GM06990 (cell line): Measurements from ENCODE around the gene AURKB.
"Not testable (repeated sequence)": the region's sequence is repeated elsewhere in the genome, so short reads cannot be mapped to it uniquely, and the experiment has no call there.

Experiments used
- DNase-seq: peaks from one replicate; pipeline ENCODE4 v3.0.0-alpha.2; 2011; ENCODE audit not compliant: insufficient read length; ENCODE audit errors: extremely low read depth
- H3K27me3 ChIP-seq: replicated peaks from 2 replicates; pipeline ENCODE4 v1.6.0; 2011; ENCODE audit warnings: low read length; ENCODE audit not compliant: control insufficient read depth, insufficient read depth
- H3K36me3 ChIP-seq: 2 replicates; pipeline ENCODE4 v1.5.1; 2011; ENCODE audit warnings: low read length; ENCODE audit not compliant: control insufficient read depth, insufficient read depth
- H3K4me3 ChIP-seq: replicated peaks from 2 replicates; pipeline ENCODE4 v1.5.1; 2011; ENCODE audit warnings: low read depth, mild to moderate bottlenecking, control low read depth, low read length
- TF ChIP-seq, protein P1 (sequence below): IDR thresholded peaks from 2 replicates; pipeline ENCODE4 v1.5.1; 2011; ENCODE audit warnings: low read length, control low read depth, mild to moderate bottlenecking, inconsistent platforms; ENCODE audit not compliant: insufficient read depth, poor library complexity, severe bottlenecking

AURKB gene

DNA sequence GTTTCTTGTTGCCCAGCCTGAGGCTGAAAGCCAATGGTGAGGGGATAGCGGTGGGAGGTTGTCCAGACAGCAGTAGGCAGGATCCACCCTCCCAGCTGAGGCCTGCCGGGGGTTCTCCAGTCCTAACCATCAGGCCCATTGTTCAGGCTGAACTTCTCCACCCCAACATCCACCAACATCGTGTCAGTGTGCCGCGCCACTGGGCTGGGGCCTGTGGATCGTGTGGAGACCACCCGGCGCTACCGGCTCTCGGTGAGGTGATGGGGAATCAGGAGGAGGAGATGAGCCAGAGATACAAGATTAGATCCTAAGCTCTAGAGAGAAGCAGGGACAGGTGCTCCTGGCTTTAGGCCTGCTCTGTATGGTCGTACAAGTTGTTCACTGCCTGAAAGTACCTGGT lies 44.5 kb upstream of the AURKB start:
- H3K36me3 ChIP-seq: peaks cover 25% of the 10 kb centered on the region
- no peak for DNase-seq
- TF ChIP-seq, protein P1, sequence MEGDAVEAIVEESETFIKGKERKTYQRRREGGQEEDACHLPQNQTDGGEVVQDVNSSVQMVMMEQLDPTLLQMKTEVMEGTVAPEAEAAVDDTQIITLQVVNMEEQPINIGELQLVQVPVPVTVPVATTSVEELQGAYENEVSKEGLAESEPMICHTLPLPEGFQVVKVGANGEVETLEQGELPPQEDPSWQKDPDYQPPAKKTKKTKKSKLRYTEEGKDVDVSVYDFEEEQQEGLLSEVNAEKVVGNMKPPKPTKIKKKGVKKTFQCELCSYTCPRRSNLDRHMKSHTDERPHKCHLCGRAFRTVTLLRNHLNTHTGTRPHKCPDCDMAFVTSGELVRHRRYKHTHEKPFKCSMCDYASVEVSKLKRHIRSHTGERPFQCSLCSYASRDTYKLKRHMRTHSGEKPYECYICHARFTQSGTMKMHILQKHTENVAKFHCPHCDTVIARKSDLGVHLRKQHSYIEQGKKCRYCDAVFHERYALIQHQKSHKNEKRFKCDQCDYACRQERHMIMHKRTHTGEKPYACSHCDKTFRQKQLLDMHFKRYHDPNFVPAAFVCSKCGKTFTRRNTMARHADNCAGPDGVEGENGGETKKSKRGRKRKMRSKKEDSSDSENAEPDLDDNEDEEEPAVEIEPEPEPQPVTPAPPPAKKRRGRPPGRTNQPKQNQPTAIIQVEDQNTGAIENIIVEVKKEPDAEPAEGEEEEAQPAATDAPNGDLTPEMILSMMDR: no peak

DNA sequence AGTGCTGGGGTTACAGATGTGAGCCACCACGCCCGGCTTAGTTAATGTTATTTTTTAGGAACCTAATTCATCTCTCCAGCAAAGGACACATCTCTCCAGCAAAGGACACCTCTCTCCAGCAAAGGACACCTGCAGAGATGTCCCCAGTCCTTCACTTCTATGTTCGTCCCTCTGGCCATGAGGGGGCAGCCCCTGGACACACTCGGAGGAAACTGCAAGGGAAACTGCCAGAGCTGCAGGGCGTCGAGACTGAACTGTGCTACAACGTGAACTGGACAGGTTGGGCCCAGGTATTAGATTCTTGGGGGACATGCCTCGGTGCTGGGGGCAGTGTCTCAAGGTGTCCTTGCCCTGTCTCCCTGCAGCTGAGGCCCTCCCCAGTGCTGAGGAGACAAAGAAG lies 43.4 kb upstream of the AURKB start:
- no peak for DNase-seq
- peaks cover 25% of the 10 kb centered on the region for H3K36me3 ChIP-seq
- H3K4me3 ChIP-seq: no peak overlapping the region
- no peaks in the 10 kb centered on the region for H3K27me3 ChIP-seq
- TF ChIP-seq, protein P1: no peak

More for the DNA sequence above, 44.5 kb upstream of the AURKB start:
- Histone ChIP-seq H3K27me3 (no peaks in the 10 kb centered on the region), H3K4me3 (no peak overlapping the region)

DNA sequence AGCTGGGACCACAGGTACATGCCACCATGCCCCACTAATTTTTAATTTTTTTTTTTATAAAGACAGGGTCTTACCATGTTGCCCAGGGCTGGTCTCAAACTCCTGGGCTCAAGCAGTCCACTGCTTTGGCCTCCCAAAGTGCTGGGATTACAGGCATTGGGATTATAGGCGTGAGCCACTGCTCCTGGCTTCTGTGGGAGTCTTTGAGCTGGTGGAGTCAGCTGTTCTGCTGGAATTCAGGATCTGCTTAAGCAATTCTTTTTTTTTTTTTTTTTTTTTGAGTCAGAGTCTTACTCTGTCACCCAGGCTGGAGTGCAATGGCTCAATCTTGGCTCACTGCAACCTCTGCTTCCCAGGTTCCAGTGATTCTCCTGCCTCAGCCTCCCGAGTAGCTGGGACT lies 41.0 kb upstream of the AURKB start:
- H3K27me3 ChIP-seq, H3K4me3 ChIP-seq, DNase-seq: not testable (repeated sequence)
- H3K36me3 ChIP-seq: peaks cover 17% of the 10 kb centered on the region

DNA sequence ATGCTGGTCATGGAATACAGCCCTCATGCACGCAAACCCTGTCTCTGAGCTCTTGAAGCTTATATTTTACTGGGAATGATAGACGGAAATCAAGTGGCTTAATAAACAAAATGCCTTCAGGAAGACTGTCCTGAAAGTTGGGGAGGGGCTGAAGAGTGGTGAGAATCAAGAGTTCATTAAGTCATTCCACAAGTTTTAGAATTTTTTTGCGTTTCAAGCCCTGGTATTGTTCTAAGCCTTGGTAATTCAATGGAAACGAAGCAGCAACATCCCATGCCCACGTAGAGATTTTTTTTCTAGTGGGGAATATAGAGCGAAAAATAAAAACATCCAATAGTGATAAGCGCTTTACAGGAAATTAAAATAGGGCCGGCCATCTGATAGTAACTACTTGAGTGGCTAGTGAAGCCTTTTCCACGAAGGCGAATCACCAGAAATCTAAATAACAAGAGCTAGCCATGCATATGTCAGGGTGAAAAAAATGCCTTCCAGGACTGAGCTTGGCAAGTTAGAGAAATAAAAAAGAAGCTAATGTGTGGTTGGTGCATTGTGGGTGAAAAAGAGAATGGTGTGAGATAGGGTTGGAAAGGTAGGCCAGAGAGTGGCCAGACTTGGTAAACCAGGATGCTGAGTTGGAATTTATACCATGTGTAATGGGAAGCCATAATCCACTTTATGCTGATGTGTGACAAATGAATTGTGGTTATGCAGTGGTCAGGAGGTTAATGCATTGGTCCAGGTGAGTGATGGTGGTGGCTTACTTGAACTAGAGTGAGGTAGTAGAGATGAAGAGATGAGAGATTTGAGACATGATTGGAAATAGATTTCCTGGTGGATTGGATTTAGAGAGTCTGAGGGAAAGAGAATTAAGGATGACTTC lies 39.5 kb upstream of the AURKB start:
- no peaks in the 10 kb centered on the region for H3K27me3 ChIP-seq
- peaks cover 5% of the 10 kb centered on the region for H3K36me3 ChIP-seq
- H3K4me3 ChIP-seq: peak overlapping the region; percentile 87
- DNase-seq: no peak
- TF ChIP-seq, protein P1: no peak

DNA sequence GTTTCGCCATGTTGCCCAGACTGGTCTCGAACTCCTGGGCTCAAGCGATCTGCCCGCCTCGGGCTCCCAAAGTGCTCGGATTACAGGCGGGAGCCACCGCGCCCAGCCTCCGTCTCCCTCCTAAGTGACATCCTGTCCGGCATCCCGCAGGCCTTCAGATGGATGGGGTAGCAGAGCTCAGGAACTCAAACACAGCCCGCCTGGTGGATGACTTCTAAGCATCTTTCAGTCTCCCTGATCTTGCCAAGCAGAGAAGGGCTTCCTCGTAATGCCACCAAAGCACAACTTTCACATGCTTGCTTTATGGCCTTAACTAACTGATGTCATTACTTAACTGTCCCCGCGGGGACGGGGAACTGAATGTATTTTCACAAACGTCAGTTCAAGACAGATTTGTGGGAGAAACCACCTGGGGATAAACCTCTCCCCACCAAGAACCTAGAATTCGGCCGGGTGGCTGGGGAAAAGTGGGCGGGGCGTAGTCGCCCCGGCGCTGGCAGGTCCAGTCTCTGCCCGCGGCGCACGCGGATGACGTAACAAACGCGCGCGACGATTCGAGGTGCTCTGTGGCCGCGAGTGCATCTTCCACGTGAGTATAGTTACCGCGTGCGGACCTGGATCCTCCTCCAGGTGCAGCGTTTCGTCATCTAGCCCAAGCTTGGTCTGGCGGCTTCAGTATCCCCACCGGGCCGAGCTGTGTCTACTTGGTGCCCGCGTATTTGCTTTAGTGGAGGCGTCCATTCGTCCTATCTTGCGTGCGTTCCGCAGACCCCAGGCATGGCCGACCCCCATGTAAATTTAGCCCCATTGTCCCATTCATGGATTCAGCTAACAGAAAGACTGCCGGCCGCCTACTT lies 38.6 kb upstream of the AURKB start, which contains the start of gene PFAS:
Gene PFAS (plus strand): TSS at position 539 of the 857 bp plus-strand sequence. CDS start 4,649 bp downstream, outside the sequence.
- Histone ChIP-seq H3K4me3 (peak within 1 kb of the TSS; percentile 87), H3K36me3 (peaks cover 5% of the 10 kb centered on the region), H3K27me3 (no peaks in the 10 kb centered on the region)
- DNase-seq: peak; percentile 98
- TF ChIP-seq, protein P1: no peak

DNA sequence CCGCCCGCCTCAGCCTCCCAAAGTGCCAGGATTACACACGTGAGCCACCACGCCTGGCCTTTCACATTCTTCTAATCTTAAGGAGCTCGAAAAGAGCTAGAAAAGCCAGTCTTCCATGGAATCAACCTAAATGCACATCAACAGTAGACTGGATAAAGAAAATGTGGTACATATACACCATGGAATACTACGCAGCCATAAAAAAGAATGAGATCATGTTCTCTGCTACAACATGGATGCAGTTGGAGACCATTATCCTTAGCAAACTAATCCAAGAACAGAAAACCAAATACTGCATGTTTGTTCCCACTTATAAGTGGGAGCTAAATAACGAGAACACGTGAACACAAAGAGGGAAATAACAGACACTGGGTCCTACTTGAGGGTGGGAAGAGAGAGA lies 34.4 kb upstream of the AURKB start:
- Histone ChIP-seq H3K4me3 (no peak overlapping the region), H3K27me3 (no peaks in the 10 kb centered on the region), H3K36me3 (peaks cover 4% of the 10 kb centered on the region)
- TF ChIP-seq, protein P1: no peak
- no peak for DNase-seq
